NCI-H2196 (cell line): ENCODE measurements around the gene KIF25.

ENCODE experiments used
- DNase-seq: peaks from one replicate; lab custom pipeline; 2025; ENCODE audit not compliant: unreplicated experiment; lab: John Stamatoyannopoulos, UW

The KIF25 gene

GRCh38 chr6:168086616-168087015, 89.1 kb downstream of the KIF25 start:
- DNase-seq, result no peak

- DNase-seq, result no peak
Observed at GRCh38 chr6:168087436-168088160, 90.1 kb downstream of the KIF25 start.

- no peak for DNase-seq
Observed at GRCh38 chr6:168088161-168089053, 90.9 kb downstream of the KIF25 start.

DNA sequence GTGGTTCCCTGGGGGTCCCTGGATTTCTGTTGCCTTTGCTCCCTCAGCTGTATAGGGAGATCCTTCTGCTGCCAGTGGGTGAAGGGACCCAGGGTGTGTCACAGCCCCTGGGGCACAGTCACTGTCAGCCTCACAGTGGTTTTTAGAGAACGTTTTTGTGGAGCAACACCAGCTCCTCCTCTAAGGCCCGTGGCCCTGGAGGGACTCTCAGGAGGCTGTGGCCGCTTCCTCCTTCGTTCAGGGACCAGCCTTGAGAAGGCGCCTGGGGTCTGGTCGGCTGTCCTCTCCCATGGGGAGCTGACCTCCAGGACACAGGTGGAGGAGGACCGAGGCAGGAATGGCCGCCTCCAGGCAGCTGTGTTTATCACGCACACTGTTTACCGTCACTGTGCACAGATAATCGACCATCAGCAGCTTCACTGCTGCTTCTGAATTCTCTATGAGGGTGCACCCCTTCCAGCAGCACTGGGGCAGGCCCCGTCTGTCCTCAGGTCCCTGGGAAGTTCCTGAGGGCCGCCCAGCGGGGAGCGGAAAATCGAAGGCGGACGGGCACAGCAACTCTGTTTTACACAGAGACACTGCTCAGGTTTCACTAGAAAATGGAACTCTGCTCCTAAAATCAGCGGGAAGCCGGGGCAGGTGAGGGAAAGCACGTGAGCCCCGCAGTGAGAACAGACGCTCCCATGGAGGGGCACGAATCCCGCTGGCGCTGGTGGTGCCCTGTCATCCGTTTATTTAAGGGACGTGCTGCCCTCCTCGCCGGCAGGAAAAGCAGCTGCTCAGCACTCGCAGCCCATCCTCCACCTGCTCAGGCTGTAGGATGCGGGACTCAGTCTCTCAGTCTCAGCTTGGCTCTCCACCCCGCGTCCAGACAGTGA, 92.0 kb downstream of the KIF25 start:
- no peak for DNase-seq

DNA sequence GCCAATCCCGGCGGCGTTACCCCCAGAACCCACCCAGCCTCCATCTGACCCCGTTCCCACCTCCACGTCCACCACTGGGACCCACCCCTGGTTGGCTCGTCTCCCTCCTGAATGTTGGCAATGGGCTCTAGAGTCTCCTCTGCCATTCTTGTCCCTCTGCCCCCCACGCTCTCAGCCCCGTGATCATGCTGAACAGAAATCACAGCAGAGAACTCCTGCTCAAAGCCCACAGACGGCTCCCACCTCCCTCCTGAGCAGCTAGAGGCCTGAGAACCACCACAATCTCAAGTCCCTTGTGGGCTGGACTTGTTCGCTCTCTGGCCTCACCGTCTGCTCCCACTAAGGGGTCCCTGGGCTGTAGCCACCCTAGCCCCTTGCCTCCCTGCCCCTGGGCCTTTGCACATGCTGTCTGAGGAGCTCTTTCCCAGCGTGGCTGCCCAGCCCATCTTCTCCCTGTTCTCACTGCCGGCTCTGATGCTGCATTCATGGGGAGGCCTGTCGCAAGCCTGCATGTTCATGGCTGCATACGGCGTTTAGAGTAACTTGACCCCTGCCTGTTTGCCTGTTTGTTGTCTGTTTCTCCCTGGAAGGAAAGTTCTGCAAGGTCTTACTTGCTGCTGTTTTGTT, 92.7 kb downstream of the KIF25 start:
- DNase-seq, result no peak

- DNase-seq, result no peak
Observed at GRCh38 chr6:168090706-168091105, 93.2 kb downstream of the KIF25 start.

GRCh38 chr6:168091381-168092264, 94.2 kb downstream of the KIF25 start:
- peak; percentile 15 for DNase-seq

DNA sequence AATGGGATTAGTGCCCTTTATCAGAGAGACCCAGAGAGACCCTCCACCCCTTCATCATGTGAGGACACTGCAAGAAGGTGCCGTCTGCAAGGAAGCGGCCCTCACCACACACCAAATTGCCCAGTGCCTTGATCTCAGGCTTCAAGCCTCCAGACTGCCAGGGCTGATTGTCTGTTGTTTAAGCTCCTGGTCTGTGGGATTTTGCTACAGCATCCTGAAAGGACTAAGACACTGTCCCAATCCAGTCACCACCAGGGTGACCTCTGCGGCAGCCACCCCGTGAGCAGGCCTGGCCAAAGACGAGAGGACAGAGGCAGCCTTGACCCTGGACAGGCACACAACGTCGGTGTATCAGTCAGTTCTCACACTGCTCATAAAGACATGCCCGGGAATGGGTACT, 95.1 kb downstream of the KIF25 start:
- no peak for DNase-seq

GRCh38 chr6:168093071-168093505, 95.6 kb downstream of the KIF25 start:
- DNase-seq, result no peak

GRCh38 chr6:168093634-168094033, 96.2 kb downstream of the KIF25 start:
- no peak for DNase-seq
